ENCODE data around the gene OPCML.
"Not testable (repeated sequence)": the region's sequence is repeated elsewhere in the genome, so short reads cannot be mapped to it uniquely, and the experiment has no call there.

OPCML gene

GRCh38 chr11:132447761-132448160 lies 1084.5 kb downstream of the OPCML start:
- DNase-seq = no peak

DNA sequence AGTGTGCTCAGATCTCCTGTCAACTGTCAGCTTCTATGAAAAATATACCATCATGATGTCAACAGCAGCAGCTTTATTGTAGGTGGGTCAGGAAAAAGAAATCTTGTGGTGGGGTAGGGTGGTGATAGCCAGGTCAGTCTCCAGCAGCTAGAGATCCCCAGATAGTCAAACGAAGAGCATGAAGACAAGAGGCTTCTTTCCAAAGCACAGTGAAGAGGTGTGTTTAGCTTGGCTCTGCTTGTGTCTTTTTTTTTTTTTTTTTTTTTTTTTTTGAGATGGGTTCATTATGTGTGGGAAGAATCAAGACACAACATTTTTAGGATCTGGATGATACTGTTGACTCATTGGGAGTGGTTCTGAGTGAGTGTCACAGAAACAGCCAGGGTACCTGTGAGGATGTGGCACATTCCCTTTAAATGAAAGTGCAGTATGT lies 1086.4 kb downstream of the OPCML start:
- DNase-seq = no peak

GRCh38 chr11:132444911-132445310 lies 1087.4 kb downstream of the OPCML start:
- DNase-seq = no peak

- no peak for DNase-seq
Measured at GRCh38 chr11:132439711-132440255, 1092.5 kb downstream of the OPCML start.

DNA sequence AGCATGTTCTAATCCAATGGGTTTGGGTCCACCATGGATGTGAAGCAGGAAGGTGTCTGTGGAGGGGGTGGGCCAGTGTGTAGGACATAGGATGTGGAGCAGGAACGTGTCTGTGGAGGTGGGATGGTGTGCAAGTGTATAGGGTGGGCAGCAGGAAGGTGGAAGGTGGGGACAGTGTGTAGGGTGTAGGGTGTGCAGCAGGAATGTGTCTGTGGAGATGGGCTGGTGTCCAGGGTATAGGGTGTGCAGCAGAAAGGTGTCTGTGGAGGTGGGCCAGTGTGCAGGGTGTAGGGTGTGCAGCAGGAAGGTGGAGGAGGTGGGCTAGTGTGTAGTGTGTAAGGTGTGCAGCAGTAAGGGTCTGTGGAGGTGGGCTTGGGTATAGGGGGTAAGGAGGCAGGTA lies 1093.9 kb downstream of the OPCML start:
- no peak for DNase-seq

DNA sequence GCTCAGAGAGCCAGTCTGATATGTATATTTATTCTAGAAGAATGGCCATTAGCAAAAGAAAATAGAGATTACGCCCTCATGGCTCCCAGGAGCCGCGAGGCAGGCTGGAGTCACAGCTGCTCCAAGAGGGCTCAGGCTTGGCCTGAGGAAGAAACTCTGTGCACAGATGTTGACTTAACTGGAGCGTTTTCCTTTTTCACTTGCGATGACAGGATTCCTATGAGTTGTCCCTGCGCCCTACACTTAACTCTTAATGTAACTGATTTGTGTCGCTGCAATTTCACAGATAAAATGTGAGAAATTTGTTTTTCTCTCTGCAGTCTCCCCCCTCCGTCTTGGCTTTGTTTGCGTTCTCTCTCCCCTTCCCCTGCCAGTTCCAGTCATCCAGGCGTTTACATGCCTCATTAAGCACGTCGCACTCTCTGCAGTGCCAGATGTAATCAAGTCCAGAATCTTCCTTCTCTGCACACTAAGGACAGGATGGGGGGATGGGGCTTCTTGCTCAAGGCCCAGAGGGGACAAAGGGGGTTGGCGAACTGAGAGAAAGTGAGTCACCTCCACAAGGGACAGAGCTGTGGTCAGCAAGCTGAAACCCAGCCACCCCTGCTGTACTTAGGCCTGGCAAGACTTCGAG lies 1101.8 kb downstream of the OPCML start:
- no peak for DNase-seq

- no peak for DNase-seq
Measured at GRCh38 chr11:132429685-132430084, 1102.6 kb downstream of the OPCML start.

- no peak for DNase-seq
Measured at GRCh38 chr11:132427611-132428010, 1104.7 kb downstream of the OPCML start.

DNA sequence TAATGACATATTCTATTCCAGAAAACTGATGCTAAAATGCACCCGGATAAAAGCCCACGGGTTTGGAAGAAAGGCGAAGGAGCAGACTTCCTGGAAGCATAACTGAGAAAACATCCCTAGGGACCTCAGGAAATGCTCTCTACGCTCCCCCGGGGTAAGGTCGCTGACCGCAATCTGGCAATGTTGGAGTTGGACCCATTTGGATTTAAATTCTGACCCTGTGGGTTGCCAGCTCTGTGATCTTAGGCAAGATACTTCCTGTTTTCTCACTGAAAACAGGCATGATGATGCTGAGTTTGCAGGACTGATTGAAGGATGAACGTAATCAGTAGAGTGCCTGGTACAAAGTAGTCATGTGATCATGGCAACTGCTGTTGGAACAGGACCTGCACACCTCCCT lies 1107.9 kb downstream of the OPCML start:
- DNase-seq = no peak

DNA sequence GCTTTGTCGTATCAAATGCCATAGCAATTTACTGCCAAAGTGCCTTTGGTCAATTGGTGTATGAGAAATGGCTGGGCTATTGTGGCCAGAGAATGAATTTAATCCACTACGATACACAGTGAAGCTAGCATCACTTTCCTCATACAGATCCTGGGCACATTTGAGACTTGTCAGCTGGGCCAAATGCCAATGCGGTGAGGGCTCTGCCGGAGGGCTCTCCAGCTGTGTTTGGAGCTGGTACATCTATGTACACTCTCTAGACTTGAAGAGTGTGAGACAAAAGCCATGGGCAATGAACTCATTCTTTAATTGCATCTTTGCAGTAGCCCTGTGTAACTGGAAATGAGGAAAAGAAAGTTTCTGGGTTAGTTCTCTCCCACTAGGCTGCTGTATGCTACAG lies 1109.0 kb downstream of the OPCML start:
- no peak for DNase-seq

GRCh38 chr11:132422722-132423121 lies 1109.6 kb downstream of the OPCML start:
- DNase-seq = no peak

DNA sequence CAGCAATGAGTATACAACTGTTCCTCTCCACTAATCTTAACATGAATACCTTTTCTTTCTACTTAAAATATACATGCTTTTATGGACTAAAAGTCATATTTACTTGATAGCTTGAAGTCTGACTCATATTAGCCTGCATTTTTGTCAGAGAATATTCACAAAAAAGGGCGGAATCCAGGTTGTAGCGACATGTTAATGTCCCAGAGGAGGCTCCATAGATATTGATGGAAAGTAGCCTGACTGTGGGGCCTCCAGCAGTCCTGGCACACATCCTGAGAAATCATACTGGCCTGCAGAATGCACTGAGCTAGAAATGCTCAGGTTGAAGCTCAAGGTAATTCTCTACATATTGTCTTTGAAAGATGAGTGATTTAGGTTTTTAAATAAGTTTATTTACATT lies 1110.7 kb downstream of the OPCML start:
- DNase-seq = no peak

GRCh38 chr11:132414451-132414850 lies 1117.8 kb downstream of the OPCML start:
- DNase-seq = no peak

DNA sequence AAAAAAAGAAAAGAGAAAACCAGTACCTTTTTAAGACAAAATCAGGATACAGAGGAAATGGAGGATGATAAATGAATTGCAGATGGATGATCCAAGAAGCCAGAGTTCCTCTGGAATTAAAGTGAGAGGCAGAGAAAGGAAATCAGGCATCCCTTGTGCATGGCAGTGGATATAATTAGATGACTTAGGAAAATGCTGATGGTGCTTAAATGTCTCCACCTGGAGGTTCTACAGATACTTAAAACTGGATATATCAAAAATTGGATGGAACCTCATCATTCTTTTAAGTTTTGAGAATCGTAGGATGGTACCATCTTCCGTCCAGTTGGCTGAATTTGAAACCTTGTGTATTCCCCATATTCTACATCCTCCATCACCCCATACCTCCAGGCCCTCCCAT lies 1121.9 kb downstream of the OPCML start:
- DNase-seq = no peak

DNA sequence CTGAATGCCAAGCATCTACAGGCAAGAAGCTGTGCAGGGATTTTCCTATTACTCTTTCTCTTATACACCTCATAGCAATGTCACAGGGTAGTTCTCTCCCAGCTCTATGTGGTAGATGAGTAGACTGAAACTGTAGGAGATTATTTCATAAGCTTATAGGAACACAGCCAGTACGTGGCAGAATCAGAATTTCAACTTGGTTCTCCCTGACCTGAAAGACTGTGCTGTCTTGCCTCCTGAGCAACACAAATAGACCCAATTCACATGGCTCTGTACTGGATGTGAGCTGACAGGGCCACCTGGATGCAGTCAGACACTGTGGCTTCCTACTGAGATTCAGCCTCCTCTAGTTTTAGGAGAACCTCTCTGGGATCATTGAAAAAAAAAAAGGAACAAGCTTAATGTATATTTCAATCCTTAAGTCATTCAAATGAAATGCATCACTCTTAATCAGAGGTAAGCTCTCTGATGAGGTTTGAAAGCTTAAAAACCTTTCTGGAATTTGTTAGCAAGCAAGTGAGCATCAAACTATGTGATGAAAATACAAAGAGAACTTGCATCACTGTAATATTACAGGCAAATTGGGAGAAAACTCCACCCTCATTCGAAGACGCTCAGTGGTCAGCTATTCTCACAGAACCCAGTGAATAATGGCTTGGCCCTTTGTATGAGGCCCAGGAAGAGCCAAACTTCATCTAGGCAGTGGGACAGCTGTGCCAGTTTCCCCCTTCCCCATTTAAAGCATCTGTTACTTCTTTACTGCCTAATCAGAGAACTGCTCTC lies 1122.5 kb downstream of the OPCML start:
- DNase-seq = no peak

- DNase-seq = no peak
Measured at GRCh38 chr11:132408877-132409276, 1123.4 kb downstream of the OPCML start.

DNA sequence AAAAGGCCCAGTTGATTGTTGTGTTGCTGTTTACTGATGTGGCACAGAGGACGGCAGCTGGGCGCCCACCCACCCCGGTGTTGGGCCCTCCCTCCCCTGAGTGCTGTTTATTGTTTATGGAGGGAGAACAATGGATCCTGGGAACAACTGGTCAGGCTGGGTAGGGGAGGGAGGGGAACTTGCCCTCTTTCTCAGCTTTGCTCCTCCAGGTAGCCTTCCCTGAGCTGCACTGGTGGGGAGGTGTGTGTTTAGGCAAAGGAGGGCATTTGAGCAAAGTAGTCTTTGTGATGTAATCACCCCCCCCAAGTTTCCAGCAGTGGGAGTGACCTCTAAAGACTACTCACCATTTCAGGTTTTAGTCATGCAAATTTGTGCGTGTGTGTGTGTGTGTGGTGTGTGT lies 1126.6 kb downstream of the OPCML start:
- no peak for DNase-seq

- DNase-seq = no peak
Measured at GRCh38 chr11:132402071-132402684, 1130.1 kb downstream of the OPCML start.

GRCh38 chr11:132396318-132396717 lies 1136.0 kb downstream of the OPCML start:
- DNase-seq = no peak

DNA sequence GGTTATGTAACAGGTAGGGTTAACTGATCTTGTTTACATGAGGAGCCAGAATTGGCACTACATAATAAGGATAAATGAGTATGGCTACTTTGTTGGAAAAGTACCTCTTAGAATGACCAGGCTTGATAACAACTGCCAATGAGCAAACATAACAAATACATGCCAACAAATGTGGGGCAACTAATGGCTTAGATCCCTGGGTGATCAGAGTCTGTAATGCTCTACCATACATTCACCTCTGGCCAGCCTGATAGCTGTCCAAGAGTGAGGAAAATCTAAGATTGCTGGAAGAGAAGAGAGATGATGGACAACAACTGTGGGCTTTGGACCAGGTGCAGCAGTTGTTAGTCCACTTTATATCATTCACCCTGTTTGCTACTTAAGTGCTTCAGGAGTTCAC lies 1136.9 kb downstream of the OPCML start:
- no peak for DNase-seq

DNA sequence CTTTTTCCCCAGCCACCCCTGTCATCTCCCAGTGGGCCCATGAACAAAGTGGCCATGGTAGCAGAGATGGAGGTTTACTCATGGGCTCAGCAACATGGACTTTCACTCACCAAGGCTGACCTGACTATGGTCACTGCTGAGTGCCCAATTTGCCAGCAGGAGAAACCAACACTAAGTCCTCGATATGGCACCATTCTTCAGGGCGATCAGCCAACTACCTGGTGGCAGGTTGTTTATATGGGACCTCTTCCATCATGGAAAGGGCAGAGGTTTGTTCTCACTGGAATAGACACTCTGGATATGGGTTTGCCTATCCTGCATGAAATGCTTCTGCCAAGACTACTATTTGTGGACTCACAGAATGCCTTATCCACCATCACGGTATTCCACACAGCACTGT lies 1152.8 kb downstream of the OPCML start:
- no peak for DNase-seq

GRCh38 chr11:132373405-132374143 lies 1158.7 kb downstream of the OPCML start:
- no peak for DNase-seq

GRCh38 chr11:132370114-132370513 lies 1162.2 kb downstream of the OPCML start:
- DNase-seq = not testable (repeated sequence)

Data from stimulated activated CD4-positive, alpha-beta T cell treated with anti-CD3 and anti-CD28 coated beads, Interleukin-4, amount 100 ng/mL, for 24 hours (primary cell).